ENCODE measurements around the gene NUCB1.
"Not testable (repeated sequence)": the region's sequence is repeated elsewhere in the genome, so short reads cannot be mapped to it uniquely, and the experiment has no call there.

NUCB1 gene

GRCh38 chr19:48899781-48900476 lies at the start of gene NUCB1:
Gene NUCB1 (plus strand): TSS chr19:48900312. CDS start chr19:48900797, 485 bp downstream.
- peak; percentile 93 to 98 for DNase-seq (ENCODE audit: low read depth in 2 of 2)

DNA sequence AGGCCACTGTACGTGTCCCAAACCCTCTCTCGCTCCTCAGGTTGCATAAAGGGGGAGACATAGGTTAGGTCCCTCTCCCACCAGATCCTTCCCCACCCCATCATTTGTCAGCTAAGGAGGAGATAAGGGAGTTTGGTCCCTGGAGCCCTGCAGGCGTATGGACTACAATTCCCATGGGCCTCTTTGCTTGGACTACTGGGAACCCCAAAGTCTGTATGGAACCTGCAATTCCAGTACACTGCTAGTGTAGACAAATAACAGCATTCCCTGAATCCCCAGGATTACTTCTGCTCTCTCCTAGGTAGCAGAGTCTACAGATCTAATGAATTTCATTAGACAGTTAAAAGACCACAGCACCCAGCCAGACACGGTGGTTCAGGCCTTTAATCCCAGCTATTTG lies 47.8 kb upstream of the NUCB1 start:
- no peak for DNase-seq (ENCODE audit: low read depth in 2 of 2)

- no peak for DNase-seq (ENCODE audit: low read depth in 2 of 2)
These were observed 46.6 kb upstream of the NUCB1 start for GRCh38 chr19:48853483-48853882.

DNA sequence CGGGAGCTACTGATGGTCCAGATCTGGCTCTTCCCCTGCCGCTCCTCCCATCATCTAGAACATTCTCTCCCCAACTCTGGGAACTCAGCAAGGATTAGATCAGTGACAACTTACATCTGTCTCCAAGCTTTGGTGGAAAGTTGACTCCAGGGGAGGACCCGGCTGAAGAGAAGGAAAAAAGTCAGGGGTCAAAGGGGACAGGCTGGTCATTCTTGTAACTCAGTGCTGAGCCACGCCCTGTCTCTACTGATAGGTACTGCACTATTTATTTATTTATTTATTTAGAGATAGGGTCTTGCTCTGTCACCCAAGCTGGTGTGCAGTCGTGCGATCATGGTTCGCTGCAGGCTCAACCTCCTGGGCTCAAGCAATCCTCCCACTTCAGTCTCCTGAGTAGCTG lies 46.0 kb upstream of the NUCB1 start:
- no peak for DNase-seq (ENCODE audit: low read depth in 2 of 2)

- DNase-seq (ENCODE audit: low read depth in 2 of 2), result no peak
These were observed 43.2 kb upstream of the NUCB1 start for GRCh38 chr19:48856921-48857320.

DNA sequence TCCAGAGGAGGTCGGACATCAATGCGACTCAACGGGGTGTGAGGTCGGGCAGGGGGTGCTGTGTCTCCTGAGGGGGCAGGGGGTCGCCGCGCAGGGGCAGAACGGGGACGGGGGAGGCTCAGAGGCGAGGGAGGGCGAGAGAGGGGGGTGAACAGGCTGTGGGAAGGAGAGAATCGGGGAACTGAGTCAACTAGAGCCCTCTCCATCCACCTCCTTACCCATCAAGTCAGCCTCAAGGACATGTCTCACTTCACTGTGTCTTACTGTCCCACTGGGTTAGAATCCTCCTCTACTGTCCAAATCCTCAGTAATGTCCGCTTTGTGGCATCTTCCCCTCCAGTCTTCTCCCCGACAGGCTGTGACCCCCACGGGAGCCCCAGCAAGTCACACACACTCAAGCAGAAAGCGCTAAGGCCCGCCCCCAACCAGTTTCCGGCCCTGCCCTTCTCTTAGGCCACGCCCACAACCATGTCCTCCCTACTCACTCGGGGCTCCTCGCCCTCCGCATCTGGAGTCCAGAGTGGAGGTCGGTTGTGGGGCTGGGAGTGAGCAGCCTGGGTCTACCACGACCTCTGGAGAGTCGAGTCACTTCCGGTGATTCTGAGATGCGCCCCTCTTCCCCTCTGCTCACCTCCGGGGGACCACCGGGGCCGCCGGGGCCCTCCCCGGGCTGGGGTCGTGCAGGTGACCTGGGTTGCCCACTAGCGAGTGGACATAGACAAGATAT lies 41.0 kb upstream of the NUCB1 start:
- DNase-seq (ENCODE audit: low read depth in 2 of 2), result peak; percentile 44 to 68

GRCh38 chr19:48859711-48860572 lies 40.2 kb upstream of the NUCB1 start:
- no peak for DNase-seq (ENCODE audit: low read depth in 2 of 2)

DNA sequence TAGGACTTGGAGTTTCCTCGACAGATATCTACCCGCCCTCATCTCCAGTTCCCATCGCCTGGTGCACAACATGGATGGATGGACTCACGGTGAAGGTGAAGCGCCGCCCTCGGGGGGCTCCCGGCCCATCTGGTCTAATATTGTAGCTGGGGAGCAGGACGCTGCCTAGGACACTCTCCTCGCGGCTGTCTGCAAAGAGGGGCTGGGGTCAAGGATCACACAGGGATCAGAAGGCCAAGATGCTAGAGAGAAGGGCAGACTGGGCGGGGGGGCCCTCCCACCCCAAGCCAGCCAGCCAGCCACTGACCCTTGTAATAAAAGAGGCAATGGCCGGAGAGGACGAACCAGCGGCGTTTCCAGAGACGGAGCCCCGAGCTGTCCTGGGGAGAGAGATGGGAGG lies 38.8 kb upstream of the NUCB1 start:
- DNase-seq (ENCODE audit: low read depth in 2 of 2), result no peak

DNA sequence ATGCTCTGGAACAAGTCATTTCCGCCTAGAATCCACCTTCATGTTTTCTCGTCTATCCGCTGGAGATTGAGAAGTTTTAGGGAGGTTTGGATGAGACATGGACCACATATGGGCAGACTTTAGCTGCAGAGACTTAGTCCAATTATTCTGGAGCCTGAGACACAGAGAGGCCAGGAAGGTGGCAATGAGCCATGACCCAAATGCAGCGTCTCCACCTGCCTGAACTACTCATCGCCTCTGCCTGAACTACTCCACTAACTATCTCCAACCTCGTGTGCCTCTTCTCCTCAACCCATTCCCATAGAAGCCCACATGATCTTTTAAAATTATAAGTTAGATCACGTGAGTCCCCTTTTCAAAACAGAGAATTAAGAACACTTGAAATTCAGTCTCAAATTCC lies 37.3 kb upstream of the NUCB1 start:
- no peak for DNase-seq (ENCODE audit: low read depth in 2 of 2)

- no peak for DNase-seq (ENCODE audit: low read depth in 2 of 2)
These were observed 33.4 kb upstream of the NUCB1 start for GRCh38 chr19:48866692-48867091.

DNA sequence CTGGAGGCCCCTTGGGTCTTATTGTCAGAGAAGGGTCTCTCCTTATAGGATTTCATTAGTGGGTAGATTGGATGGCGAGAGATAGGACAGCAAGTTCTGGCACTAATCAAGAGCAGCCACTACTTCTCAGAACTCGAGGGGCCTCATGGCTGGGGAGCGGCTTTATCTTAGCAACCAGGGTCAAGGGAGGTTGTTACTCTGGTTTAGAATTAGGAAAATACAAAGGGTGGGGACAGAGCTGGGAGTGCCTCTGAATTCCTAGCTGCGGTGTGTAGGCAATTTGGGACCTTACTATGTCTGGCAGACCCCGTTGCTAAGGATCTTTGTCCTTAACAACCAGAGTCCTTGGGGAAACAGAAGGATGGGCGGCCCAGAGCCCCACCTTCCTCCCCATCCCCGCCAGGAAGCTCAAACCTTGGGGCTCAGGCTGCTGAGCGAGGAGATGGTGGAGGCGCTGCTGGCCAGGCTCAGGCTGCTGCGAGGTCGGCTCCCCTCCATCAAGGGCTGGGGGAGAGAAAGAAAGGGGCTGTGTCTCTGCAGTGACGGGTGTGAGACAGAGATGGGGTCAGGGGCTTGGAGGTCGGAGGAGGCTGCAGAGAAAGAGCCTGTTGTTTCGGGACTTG lies 32.9 kb upstream of the NUCB1 start:
- no peak for DNase-seq (ENCODE audit: low read depth in 2 of 2)

- no peak for DNase-seq (ENCODE audit: low read depth in 2 of 2)
These were observed 32.4 kb upstream of the NUCB1 start for GRCh38 chr19:48867746-48868113.

DNA sequence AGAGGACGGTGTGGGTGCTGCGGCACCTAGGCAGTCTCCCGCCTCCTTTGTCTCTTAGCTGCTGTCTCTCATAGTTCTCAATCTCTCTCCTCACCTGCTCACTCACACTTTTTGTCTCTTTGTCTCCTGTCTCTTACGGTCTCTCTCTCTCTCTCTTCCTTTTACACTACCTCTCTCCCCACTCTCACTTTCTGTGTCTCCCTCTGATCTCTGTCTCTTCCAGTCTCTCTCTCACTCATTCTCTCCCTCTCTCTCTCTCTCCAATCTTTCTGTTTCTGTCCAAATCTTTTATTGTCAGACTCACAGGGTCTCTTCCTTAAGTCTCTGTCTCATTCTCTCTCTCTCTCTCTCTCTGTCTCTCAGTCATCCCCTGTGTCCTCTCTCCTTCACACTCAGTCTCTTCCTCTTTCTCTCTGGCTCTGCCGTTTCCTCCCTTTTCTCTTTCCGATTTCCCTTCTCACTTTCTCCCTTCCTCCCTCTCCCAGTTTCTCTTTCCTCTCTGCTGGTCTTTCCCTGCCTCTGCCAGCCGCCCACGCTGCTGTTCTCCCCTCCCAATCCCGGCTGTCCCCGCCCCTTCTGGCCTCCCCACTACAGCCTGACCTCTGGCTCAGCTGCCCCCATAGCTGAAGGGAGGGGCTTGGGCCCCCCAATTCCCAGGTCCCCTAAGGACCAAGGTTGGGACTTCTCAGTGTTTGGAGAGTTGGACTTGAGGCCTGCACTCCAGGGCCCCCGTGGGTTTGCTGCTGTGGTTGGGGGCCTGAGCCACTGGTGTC lies 31.8 kb upstream of the NUCB1 start, which contains the start of gene PLEKHA4:
Gene PLEKHA4 (minus strand): TSS at position 504 of the 773 bp plus-strand sequence. CDS start 997 bp downstream, outside the sequence.
- no peak for DNase-seq (ENCODE audit: low read depth in 2 of 2)

DNA sequence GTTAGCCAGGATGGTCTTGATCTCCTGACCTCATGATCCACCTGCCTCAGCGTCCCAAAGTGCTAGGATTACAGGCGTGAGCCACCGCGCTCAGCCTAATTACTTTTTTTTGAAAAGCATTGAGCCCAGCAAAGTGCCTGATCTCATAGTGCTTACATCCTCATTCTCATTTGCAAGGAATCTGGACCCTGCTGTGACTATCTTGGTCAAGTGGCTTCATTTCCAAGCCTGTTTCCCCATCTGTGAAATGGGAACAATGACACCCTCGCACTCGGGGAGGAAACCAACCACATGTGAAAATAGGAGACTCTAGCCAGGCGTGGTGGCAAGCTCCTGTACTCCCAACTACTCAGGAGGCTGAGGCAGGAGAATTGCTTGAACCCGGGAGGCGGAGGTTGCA lies 30.1 kb upstream of the NUCB1 start:
- DNase-seq (ENCODE audit: low read depth in 2 of 2), result no peak

- not testable (repeated sequence) for DNase-seq (ENCODE audit: low read depth in 2 of 2)
These were observed 28.5 kb upstream of the NUCB1 start for GRCh38 chr19:48871471-48872181.

DNA sequence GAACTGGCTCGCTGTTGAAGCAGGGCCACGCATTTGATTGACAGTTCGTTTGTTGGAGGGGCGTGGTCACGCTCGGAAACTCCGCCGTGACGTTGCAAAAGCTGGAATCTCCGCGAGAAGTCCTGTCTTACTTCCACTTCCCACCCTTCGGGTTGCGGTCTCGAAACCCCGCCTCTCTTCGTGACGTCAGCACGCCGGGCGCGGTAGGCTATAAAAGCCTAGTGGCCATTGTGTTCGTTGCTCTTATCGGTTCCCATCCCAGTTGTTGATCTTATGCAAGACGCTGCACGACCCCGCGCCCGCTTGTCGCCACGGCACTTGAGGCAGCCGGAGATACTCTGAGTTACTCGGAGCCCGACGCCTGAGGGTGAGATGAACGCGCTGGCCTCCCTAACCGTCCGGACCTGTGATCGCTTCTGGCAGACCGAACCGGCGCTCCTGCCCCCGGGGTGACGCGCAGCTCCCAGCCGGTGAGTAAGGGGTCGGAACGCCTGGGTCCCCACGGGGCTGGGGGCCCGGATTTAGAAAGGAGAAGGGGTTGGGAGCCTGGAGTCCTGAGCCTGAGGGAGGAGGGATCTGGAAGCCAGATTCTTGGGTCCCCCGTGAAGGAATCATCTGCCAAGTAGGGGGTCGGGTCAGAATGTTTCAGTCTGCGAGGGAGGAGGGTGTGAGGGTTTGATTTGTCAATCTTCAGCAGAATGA lies 27.8 kb upstream of the NUCB1 start, which contains the start of gene PPP1R15A:
Gene PPP1R15A (plus strand): TSS at position 240 of the 702 bp plus-strand sequence. CDS start 813 bp downstream, outside the sequence.
- DNase-seq (ENCODE audit: low read depth in 2 of 2), result peak; percentile 98 to 100

DNA sequence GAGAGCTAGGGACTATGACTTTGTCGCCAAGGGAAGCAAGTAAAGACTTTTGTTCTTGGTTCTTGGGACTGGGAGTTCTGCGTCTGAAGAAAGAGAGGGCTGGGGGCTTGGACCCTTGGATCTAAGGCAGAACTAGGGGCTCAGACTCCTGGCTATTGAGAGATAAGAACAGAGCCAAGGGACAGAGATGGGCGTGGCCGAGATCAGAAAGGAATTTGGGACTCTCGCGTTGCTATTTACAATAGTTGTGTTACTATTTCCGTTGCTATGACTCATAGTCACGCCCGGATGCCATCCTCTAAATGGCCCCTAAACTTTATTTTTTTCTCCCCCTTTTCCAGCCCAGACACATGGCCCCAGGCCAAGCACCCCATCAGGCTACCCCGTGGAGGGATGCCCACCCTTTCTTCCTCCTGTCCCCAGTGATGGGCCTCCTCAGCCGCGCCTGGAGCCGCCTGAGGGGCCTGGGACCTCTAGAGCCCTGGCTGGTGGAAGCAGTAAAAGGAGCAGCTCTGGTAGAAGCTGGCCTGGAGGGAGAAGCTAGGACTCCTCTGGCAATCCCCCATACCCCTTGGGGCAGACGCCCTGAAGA lies 27.1 kb upstream of the NUCB1 start:
- DNase-seq (ENCODE audit: low read depth in 2 of 2), result peak; percentile 47 to 59

DNA sequence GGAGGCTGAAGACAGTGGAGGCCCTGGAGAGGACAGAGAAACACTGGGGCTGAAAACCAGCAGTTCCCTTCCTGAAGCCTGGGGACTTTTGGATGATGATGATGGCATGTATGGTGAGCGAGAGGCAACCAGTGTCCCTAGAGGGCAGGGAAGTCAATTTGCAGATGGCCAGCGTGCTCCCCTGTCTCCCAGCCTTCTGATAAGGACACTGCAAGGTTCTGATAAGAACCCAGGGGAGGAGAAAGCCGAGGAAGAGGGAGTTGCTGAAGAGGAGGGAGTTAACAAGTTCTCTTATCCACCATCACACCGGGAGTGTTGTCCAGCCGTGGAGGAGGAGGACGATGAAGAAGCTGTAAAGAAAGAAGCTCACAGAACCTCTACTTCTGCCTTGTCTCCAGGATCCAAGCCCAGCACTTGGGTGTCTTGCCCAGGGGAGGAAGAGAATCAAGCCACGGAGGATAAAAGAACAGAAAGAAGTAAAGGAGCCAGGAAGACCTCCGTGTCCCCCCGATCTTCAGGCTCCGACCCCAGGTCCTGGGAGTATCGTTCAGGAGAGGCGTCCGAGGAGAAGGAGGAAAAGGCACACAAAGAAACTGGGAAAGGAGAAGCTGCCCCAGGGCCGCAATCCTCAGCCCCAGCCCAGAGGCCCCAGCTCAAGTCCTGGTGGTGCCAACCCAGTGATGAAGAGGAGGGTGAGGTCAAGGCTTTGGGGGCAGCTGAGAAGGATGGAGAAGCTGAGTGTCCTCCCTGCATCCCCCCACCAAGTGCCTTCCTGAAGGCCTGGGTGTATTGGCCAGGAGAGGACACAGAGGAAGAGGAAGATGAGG lies 26.4 kb upstream of the NUCB1 start:
- no peak for DNase-seq (ENCODE audit: low read depth in 2 of 2)

All from stimulated activated CD8-positive, alpha-beta memory T cell treated with anti-CD3 and anti-CD28 coated beads, Interleukin-7, amount 100 ng/mL, for 1 hour (primary cell).